Activated CD8-positive, alpha-beta memory T cell treated with anti-CD3 and anti-CD28 coated beads, Interleukin-2, amount 50 U/mL, for 4 hours (primary cell): ENCODE data around the gene FNIP1.
"Not testable (repeated sequence)": the region's sequence is repeated elsewhere in the genome, so short reads cannot be mapped to it uniquely, and the experiment has no call there.

Source experiments
- DNase-seq: peaks from one replicate; pipeline ENCODE4 v3.0.0-alpha.2; 2020

The FNIP1 gene

DNA sequence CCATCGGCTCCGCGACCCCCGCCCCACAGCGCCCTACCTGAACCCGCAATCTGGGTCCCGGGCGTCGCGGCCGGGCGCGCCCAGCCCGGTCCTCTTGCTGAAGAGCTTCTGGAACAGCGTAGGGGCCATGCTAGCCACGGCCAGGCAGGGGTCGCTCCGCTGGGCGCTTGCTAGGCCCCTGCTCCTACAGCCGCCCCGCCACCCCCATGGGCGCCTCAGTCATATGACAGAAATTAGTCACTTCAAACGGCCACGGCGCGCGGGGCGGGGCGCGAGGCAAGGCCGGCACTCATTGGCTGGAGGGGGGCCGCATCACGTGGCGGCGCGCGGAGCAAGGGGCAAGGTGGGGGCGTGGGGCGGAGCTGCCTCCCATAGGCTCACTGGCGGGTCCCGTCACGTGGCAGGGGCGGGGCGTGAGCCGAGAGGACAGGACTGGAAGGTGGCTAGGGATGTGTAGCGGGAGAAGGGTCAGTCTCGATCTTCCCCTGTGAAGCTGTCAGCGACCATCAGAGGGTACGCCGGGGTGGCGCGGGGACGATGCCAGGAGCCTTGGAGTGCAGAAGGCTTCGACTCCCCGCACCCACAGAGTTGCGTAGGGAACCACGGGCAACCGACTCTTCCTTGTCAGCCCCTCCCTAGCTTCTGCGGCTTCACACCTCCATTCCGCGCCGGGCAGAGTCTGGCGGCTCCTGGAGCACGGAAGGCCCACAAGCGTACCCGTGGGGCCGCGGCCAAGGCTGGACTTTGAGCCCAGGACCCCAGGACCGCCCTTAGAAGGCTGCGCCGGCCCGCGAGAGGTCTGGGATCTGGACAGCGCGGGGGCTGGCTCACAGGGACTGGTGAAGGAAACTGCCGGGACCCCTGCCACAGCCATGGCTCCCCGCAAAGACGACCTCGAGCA lies at the start of gene FNIP1:
TSS of gene FNIP1 (minus strand) at position 225 of the 901 bp plus-strand sequence. CDS start at position 129, 96 bp downstream.
- DNase-seq = peak; percentile 99

DNA sequence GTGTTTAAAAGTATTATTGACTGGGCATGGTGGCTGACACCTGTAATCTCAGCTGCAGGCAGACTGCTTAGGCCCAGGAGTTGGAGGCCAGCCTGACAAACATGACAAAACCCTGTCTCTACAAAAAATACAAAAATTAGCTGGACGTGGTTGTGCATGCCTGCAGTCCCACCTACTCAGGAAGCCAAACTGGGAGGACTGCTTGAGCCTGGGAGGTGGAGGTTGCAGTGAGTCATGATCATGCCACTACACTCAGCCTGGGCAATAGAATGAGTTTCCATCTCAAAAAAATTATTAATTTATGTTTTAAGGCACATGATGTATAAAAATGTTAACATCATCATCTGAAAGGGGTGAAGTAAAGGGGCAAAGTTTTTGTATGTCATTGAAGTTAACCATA lies 49.7 kb upstream of the FNIP1 start:
- DNase-seq = no peak

DNA sequence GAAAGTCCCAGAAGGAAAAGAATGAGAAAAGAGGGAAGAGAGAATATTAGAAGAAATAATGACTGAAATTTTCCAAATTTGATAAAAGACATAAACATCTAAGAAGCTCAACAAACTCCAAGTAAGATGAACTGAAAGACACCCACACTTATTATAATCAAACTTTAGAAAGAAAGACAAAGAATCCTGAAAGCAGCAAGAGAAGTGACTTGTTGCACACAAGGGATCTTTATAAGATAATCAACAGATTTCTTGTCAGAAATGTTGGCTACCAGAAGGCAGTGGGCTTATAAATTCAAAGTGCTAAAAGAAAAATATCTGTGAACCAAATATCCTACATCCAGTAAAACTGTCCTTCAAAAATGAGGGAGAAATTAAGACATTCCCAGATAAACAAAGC lies 49.0 kb upstream of the FNIP1 start:
- no peak for DNase-seq

DNA sequence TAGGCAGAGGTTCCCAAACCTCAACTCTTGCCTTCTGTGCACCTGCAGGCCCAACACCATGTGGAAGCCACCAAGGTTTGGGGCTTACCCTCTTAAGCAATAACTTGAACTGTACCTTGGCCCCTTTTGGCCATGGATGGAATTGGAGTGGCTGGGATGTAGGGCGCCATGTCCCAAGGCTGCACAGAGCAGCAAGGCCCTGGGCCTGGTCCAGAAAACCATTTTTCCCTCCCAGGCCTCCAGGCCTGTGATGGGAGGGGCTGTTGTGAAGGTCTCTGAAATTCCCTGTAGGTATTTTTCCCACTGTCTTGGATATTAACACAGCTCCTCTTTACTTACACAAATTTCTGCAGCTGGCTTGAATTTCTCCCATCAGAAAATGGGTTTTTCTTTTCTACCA lies 46.2 kb upstream of the FNIP1 start:
- not testable (repeated sequence) for DNase-seq

DNA sequence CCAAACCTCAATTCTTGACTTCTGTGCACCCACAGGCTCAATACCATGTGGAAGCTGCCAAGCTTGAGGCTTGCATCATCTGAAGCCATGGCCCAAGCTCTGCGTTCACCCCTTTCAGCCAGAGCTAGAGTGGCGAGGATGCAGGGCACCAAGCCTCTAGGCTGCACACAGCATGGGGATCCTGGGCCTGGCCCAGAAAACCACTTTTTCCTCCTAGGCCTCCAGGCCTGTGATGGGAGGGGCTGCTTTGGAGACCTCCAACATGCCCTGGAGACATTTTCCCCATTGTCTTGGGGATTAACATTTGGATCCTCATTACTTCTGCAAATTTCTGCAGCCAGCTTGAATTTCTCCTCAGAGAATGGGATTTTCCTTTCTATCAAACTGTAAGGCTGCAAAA lies 35.9 kb upstream of the FNIP1 start:
- not testable (repeated sequence) for DNase-seq

DNA sequence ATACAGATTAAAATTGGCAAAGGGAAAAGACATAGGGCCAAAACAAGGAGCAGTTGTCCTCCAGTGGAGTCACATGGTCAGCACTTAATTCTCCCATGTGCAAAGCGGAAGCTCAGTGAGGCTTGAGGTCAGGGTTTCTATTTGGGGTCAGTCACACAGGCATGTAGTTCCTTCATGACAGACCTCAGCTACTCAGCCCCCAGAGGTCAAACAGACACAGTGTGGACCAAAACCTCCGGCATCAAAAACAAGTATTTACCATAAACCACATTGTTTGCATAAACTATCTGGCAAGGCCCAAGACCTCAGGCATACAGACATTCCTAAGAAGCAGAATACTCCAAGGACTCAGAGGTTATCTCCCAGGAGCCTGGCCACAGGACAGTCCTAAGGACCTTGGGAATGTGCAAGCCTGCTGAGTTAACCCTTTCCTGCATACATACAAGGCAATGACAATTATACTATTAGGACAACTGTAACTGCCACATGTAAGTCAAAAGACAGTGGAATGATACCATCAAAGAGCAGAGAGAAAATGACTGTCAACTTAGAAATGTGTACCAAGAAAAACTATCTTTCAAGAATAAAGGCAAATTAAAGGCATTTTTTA lies 28.7 kb upstream of the FNIP1 start:
- no peak for DNase-seq

DNA sequence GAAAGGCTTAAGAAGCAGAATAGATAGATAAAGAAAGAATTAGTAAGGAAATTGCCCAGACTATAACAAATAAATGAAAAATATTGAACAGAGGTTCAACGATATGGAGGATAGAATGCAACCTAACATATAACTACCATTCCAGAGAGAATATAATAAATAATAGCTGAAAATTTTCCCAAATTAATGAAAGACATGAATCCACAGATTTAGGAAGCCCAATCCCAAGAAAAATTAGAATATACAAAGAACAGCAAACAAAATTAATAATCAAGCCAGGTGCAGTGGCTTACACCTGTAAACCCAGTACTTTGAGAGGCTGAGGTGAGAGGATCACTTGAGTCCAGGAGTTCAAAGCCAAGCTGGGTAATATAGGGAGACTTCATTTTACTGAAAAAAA lies 27.8 kb upstream of the FNIP1 start:
- no peak for DNase-seq

DNA sequence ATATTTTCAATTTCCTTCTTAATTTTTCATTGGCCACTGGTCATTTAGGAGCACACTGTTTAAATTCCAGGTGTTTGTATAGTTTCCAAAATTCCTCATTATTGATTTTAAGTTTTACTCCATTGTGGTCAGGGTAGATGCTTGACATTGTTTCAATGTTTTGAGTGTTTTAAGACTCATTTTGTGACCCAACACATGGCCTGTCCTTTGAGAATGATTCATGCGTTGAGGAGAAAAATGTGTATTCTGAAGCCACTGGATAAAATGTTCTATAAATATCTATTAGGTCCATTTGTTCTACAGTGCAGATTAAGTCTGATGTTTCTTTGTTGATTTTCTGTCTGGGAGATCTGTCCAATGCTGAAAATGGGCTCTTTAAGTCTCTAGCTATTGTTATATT lies 24.4 kb upstream of the FNIP1 start:
- no peak for DNase-seq

DNA sequence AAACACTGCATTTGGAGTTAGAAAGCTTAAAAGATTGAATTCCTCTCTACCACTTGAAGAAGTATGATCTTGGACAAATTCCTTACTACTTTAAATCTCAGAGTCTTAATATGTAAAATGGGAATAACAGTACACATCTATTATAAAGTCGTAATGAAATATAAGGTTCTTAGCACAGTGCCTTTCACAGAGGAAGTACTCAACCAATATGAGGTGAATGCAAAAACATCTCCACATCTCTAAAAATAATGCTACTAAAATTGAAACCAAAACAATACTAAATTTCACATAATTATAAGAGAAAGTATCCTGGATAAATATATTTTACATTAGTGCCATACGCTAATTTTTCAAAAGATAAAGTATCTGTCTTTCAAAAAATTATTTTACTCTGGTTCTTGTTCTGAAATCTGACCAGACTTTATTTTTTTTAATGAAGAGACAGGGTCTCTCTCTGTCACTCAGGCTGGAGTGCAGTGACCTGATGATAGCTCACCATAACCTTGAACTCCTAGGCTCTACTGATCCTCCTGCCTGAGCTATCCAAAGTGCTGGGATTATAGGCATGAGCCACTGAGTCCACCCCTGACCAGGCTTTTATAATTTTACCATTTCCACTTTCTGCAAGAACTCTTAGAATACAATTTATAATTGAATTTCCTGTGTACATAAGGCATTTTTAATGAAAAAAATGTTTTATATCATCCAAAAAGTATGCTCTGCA lies 21.3 kb upstream of the FNIP1 start:
- no peak for DNase-seq

DNA sequence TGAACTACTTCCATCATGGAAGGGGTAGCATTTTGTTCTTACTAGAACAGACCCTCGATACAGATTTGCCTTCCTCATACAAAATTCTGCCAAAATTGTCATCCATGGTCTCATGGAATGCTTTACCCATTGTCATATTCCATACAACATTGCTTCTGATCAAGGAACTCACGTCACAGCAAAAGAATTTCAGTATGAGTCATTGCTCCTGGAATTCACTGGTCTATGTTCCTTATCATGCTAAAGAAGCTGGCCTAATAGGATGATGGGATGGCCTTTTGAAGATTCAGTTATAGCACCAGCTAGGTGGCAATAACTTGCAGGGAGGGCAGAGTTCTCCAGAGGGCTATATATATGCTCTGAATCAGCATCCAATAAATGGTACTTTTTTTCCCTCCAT lies 18.2 kb upstream of the FNIP1 start:
- no peak for DNase-seq

DNA sequence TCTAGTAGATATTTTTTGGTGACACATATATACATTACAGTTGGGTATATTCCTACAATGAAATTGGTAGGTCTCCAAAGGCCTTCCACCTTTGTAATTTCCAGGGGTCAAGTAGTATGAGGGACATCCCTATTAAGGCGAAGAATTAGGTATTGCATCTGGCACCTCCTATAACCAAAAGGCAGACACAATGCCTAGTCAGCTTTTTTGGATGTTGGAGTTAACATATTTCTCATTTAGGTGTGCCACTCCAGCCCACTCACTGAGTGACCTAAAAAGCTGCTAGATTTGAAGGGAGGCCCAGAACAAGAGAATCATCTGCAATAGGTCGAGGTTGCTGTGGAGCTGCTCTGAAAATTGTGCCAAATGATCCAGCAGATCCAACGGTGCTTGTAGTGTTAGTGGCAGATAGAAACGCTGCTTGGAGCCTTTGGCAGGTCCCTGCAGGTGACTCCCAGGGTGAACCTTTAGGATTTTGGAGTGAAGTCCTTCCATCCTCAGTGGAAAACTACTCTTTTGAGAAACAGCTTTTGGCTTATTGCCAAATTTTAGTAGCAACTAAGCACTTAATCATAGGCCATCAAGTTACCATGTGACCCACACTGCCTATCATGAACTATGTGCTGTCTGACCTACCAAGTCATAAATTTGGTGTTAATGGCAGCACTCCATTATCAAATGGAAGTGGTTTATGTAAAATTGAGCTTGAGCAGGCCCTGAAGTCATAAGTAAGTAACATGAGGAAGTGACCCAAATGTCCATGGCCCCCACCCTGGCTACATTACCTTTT lies 15.7 kb upstream of the FNIP1 start:
- no peak for DNase-seq

DNA sequence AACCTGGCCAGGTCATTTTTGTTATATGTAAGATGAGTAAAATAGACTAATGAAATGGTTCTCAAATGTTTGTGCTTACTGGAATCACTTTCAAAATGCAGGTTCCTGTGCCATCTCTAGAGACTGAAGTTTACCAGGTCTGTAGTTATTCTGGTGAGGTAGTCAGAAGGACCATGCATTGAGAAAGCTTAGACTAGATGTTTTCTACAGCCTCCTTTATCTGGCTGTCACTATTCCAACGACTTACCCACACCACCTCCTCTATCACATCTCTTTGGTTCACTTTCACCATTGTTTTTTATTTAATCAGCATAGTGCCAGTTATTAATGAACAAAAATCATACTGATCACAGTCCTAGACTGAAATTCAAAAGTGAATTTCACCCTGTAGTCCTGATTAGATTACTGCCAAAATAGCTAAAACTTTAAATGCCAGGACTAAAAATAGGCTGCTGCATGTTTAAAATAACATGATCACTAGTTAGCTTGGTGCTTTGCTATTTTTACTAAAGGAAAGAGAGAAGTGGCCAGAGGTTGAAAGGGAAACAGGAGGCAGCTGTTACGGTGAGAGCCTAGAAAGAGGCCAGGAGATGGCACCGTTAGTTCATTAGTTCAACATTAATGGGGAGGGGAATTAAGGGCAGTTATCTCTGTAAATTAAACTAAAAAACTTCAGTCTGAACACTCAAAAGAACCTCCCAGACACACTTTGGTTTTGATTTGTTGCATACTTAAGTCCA lies 13.9 kb upstream of the FNIP1 start:
- DNase-seq = no peak

DNA sequence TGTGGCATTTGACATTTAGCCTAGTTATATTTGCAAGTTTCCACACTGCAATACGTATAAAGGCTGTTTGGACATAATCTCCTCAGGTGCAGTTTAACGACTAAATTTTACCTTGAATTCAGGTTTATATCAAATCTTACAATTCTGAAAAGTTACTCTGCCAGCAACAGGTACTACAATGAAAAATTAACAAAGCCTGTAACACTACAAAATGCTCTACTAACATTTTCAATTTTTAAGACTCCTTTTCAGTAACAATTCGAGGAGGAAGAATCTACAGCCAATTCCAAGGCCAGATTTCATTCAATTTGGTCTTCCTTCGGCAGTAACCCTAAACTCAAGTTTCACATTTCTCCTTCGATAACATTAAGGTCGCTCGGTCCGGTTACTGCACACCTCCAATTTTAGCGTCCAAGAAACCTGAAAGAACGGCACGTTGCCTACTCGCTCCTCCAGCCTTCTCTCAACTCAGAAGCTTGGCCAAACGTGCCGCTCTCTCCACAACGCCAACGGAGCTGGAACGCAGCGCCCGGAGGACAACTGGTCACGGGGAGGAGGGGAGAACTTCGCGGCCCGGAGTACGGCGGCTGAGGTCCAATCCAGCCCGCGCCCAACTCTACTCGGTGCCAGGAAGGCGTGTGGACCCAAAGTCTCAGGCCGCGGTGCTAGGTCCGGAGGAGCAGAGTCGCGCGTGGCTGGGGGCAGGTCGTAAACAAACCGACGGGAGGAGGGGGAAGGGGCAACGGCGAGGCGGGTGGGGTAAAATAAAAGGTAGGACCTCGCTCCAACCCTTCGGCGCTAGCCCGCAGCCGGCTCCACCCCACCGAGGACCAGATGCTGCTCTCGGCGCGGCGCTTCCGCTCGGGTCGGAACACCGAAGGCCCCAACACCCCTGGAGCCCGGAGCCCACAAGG lies 681 bp downstream of the FNIP1 start:
- DNase-seq = no peak

DNA sequence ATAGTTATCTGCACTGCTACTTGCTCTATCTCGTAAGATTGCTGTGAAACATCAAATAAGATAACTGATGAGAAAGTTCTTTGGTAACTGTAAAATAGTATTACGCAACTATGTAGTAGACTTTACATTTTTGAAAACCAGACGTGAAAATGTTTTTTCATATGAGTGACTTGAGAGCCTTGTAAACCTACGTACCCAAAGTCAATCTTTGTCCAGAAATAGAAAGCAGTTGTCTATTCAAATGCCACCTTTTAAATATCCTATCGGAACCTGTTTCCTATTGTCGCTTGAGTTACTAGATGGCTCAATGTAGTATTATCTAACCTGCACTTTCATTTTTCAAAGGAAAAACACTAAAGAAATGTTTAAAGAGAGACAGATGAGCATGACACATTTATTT lies 1.6 kb downstream of the FNIP1 start:
- no peak for DNase-seq

DNA sequence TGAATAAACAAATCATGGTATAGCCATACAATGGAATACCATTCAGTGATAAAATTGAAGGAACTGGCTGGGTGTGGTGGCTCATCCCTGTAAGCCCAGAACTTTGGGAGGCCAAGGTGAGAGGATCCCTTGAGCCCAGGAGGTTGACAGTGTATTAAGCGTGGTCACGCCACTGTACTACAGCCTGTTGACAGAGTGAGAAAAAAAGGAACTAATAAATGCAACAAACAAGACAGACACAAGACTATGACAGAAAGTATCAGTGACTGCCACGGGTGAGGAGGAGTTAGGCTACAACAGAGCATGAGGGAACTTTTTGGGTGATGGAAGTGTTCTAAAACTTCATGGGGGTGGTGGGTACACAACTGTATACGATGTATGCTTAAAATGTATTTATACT lies 2.2 kb downstream of the FNIP1 start:
- DNase-seq = no peak

DNA sequence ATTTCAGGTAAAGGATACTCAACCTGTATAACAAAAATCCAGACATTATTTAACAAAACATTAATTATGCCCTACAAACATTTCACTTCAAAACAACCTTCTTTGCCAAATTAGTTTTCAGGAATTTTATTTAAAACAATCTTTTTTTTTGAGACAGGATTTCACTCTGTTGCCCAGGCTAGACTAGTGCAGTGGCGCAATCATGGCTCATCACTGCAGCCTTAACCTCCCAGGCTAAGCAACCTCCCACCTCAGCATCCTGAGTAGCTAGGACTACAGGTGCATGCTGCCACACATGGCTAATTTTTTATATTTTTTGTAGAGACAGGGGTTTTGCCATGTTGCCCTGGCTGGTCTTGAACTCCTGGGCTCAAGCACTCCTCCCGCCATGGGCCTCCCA lies 3.9 kb downstream of the FNIP1 start:
- no peak for DNase-seq

DNA sequence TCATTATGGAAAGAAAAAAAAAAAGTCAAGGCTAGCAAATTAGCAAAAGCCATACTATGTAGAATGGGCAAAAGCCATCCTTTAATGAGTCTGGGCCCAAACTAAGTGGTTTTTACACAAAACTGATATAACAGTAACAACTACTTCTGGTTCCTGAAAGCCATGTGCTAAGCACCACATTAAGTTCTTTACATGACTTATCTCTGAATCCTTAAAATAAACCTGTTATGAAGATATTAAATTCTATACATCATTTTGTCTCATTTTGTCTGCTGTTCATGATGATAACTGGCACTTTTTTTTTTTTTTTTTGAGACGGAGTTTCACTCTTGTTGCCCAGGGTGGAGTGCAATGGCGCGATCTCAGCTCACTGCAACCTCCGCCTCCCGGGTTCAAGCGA lies 5.0 kb downstream of the FNIP1 start:
- no peak for DNase-seq

DNA sequence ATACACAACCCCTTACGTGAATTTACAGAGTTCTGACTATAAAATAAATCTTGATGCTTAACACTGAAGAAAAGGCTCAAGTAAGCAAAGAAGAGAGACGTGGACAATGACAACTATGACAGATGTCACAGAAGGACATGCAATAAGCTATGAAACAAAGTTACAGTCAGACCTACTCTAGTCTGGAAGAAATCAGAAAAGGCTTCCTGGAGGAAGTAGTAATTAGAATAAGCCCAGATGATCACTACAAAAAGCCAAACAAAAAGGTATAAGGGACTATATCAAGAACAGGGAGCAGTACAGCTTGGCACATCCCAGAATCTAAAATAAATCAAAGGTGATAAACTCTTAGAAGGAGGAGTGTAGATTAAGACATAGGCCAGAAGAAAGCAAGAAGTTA lies 6.3 kb downstream of the FNIP1 start:
- DNase-seq = no peak

DNA sequence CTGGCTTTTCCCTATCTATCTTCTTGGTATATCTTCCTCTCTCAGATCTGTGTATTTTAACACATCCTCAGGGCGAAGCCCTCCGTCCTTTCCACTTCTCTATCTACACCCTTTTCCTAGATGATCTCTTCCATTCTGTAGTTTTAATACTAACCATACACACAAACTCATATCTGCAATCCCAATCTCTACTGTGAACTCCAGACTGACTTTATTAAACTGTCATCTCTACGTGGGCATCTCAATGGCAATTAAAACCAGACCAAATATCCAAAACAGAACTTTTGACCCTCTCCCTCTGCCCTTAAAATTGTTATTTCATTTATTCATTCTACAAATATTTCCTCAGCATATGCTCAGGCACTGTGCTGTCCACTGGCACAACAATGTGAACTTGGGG lies 7.1 kb downstream of the FNIP1 start:
- no peak for DNase-seq

DNA sequence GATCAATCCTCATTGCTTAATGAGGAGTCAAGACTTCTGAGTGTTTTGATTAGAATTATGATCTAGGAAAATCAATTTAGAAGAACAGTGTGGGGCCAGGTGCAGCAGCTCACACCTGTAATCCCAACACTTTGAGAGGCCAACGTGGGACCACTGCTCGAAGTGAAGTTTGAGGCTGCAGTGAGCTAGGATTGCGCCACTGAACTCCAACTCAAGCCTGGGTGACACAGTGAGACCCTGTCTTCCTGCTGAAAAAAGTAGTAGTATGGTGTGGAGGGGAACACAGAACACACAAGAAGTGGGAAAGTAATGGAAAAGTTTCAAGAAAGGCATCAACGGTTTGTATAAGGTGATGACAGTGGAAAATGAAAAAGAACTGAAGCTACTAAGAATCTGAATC lies 9.1 kb downstream of the FNIP1 start:
- no peak for DNase-seq
